ENCODE results near the gene NOX1.
"Not testable (repeated sequence)": the region's sequence is repeated elsewhere in the genome, so short reads cannot be mapped to it uniquely, and the experiment has no call there.

The NOX1 gene

GRCh38 chrX:100817340-100817739 is 56.8 kb downstream of the NOX1 start:
- no peak for DNase-seq

DNA sequence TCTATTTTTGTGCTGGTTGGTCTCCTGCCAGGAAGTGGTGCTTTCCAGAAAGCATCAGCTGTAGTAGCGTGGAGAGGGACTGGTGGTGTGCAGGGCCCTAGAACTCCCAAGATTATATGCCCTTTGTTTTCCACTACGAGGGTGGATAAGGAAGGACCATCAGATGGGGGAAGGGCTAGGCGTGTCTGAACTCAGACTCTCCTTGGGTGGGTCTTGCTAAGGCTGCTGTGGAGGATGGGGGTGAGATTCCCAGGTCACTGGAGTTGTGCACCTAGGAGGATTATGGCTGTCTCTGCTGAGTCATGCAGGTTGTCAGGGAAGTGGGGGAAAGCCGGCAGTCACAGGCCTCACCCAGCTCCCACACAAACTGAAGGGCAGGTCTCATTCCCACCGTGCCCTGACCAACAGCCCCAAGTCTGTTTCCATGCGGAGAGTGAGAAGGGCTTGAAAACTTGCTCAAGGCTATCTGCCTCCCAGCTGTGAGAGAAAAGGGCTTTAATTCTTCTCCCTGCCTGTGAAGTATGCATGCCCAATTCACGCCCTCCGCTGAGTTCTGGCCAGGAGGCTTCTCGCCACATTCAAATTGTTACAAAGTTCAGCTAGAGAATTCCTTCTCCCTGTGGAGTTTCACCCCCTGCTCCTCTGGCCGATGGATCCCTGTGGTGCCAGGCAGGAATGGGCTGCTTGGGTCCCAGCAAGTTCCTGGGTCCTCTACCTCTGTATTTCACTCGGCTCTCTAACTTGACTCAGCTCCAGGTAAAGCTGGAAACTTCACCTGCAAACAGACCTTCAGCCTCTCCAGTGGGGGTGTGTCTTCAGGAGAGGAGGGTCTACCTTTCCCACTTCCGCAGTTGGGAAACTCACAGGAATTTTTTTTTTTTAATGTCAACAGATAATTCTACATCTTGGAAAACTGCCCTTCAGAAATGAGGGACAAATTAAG is 61.7 kb downstream of the NOX1 start:
- no peak for DNase-seq

DNA sequence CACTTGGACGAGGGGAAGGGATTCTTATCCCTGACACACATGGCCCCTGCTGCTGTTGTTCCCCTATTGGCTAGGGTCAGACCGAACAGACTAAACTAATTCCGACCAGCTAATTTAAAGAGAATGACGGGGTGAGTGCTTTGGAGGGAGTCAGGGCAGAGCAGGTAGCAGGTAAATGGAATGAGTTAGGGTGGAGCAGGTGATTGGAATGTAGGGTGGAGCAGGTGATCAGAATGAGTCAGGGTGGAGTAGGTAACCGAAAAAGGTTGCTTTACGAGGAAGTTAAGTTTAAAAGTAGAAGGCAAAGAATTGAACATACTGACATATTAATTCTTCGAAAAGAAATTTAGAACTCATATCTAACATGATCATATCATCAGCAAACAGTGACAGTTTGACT is 65.9 kb downstream of the NOX1 start:
- not testable (repeated sequence) for DNase-seq

DNA sequence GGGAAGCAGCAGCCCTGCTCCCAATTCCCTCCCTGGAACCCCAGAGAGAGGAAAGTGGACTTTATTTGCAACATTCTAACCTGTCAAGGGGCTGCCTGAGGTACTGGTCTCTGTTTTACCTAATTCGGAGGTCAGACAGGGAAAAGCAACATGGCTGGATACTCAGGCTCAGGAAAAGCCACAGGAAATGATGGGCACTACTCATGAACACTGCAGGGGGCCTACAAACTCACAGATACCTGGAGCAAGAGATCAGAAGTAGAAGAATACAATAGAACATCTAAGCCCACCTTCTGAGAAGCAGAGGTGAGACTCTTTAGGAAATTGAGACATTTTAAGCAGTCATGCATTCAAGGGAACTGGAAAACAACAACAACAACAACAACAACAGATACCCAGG is 69.4 kb downstream of the NOX1 start:
- no peak for DNase-seq

GRCh38 chrX:100802843-100803242 is 71.3 kb downstream of the NOX1 start:
- no peak for DNase-seq

GRCh38 chrX:100798484-100799214 is 75.5 kb downstream of the NOX1 start:
- DNase-seq = no peak

GRCh38 chrX:100797359-100797758 is 76.8 kb downstream of the NOX1 start:
- DNase-seq = no peak

DNA sequence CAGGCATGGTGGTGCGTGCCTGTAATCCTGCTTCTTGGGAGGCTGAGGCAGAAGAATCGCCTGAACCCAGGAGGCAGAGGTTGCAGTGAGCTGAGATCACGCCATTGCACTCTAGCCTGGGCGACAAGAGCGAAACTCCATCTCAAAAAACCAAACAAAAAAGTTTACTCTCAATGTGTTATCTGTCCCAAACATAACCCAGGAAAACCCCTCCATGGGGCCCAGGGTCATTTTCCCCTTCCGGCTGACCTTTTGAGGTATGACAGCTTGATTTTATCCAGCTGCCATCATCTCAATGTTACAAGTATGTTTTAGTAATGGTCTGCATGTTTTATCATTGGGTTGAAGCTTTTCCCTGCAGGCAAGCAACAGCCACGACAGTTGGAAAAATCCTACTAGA is 77.8 kb downstream of the NOX1 start:
- DNase-seq = not testable (repeated sequence)
